Measurements from ENCODE around the gene CLSTN2.

Gene CLSTN2

GRCh38 chr3:140061211-140061610 lies 126.2 kb downstream of the CLSTN2 start:
- no peaks in the 10 kb centered on the region for H3K36me3 ChIP-seq (ENCODE audit: control insufficient read depth in 1 of 2, insufficient read depth in 2 of 2, low read length in 2 of 2)
- no peak overlapping the region for H2BK12ac ChIP-seq (ENCODE audit: low read length)
- H3K9ac ChIP-seq (ENCODE audit: low read length): no peak overlapping the region
- no peak overlapping the region for H2AFZ ChIP-seq (ENCODE audit: insufficient read depth, low read length, poor library complexity)
- no peak overlapping the region for H3K4me3 ChIP-seq (ENCODE audit: low read depth, low read length)
- no peak overlapping the region for H4K8ac ChIP-seq (ENCODE audit: low read depth, low read length)
- H3K9me3 ChIP-seq (ENCODE audit: insufficient read depth, low read depth, low read length): peaks cover 3% of the 10 kb centered on the region
- H3K79me2 ChIP-seq (ENCODE audit: control insufficient read depth, insufficient read depth, low read length, poor library complexity): no peaks in the 10 kb centered on the region
- no peak overlapping the region for H2AK5ac ChIP-seq (ENCODE audit: low read length)
- H3K23ac ChIP-seq (ENCODE audit: low read length): no peak overlapping the region
- H3K4me1 ChIP-seq (ENCODE audit: control insufficient read depth in 1 of 2, insufficient read depth in 2 of 2, low read length in 2 of 2): no peaks in the 10 kb centered on the region
- no peak overlapping the region for H3K18ac ChIP-seq (ENCODE audit: low read length)
- H3K27ac ChIP-seq (ENCODE audit: low read depth, low read length): no peak overlapping the region
- no peak overlapping the region for H3K4ac ChIP-seq (ENCODE audit: low read depth, low read length)
- H2BK120ac ChIP-seq (ENCODE audit: insufficient read depth, low read length, poor library complexity): no peak overlapping the region
- H3K27me3 ChIP-seq (ENCODE audit: insufficient read depth, low read length): no peaks in the 10 kb centered on the region
- DNase-seq: no peak
- no CpG with 5 or more reads among the region's 2 CpGs for WGBS (ENCODE audit: extremely low coverage, insufficient coverage, insufficient read length)
- H4K12ac ChIP-seq (ENCODE audit: low read depth, low read length): no peak overlapping the region
- no peak overlapping the region for H4K91ac ChIP-seq (ENCODE audit: low read depth, low read length)
- no peak overlapping the region for H2BK5ac ChIP-seq (ENCODE audit: low read depth, low read length, poor library complexity)
- H3K14ac ChIP-seq (ENCODE audit: low read length): no peak overlapping the region
- no peak overlapping the region for H3K4me2 ChIP-seq (ENCODE audit: low read length)
- no peaks in the 10 kb centered on the region for H3K79me1 ChIP-seq (ENCODE audit: low read length)

GRCh38 chr3:140062461-140062860 lies 127.5 kb downstream of the CLSTN2 start:
- no peak overlapping the region for H3K4me2 ChIP-seq (ENCODE audit: low read length)
- H3K27ac ChIP-seq (ENCODE audit: low read depth, low read length): no peak overlapping the region
- no peak overlapping the region for H3K4ac ChIP-seq (ENCODE audit: low read depth, low read length)
- no peaks in the 10 kb centered on the region for H3K4me1 ChIP-seq (ENCODE audit: control insufficient read depth in 1 of 2, insufficient read depth in 2 of 2, low read length in 2 of 2)
- no peak overlapping the region for H2AFZ ChIP-seq (ENCODE audit: insufficient read depth, low read length, poor library complexity)
- H3K23ac ChIP-seq (ENCODE audit: low read length): no peak overlapping the region
- H3K4me3 ChIP-seq (ENCODE audit: low read depth, low read length): no peak overlapping the region
- peaks cover 3% of the 10 kb centered on the region for H3K9me3 ChIP-seq (ENCODE audit: insufficient read depth, low read depth, low read length)
- H3K79me1 ChIP-seq (ENCODE audit: low read length): no peaks in the 10 kb centered on the region
- H2BK12ac ChIP-seq (ENCODE audit: low read length): no peak overlapping the region
- H2AK5ac ChIP-seq (ENCODE audit: low read length): no peak overlapping the region
- no peak overlapping the region for H2BK5ac ChIP-seq (ENCODE audit: low read depth, low read length, poor library complexity)
- H3K79me2 ChIP-seq (ENCODE audit: control insufficient read depth, insufficient read depth, low read length, poor library complexity): no peaks in the 10 kb centered on the region
- no peak overlapping the region for H4K12ac ChIP-seq (ENCODE audit: low read depth, low read length)
- H3K9ac ChIP-seq (ENCODE audit: low read length): no peak overlapping the region
- H4K8ac ChIP-seq (ENCODE audit: low read depth, low read length): no peak overlapping the region
- no peak overlapping the region for H3K14ac ChIP-seq (ENCODE audit: low read length)
- no peak overlapping the region for H2BK120ac ChIP-seq (ENCODE audit: insufficient read depth, low read length, poor library complexity)
- H3K18ac ChIP-seq (ENCODE audit: low read length): no peak overlapping the region
- H3K36me3 ChIP-seq (ENCODE audit: control insufficient read depth in 1 of 2, insufficient read depth in 2 of 2, low read length in 2 of 2): no peaks in the 10 kb centered on the region
- no peak overlapping the region for H4K91ac ChIP-seq (ENCODE audit: low read depth, low read length)
- DNase-seq: no peak
- no peaks in the 10 kb centered on the region for H3K27me3 ChIP-seq (ENCODE audit: insufficient read depth, low read length)

GRCh38 chr3:140067487-140067886 lies 132.5 kb downstream of the CLSTN2 start:
- Histone ChIP-seq H3K79me1 (ENCODE audit: low read length) (no peaks in the 10 kb centered on the region), H3K79me2 (ENCODE audit: control insufficient read depth, insufficient read depth, low read length, poor library complexity) (no peaks in the 10 kb centered on the region), H3K9me3 (ENCODE audit: insufficient read depth, low read depth, low read length) (peaks cover 3% of the 10 kb centered on the region), H3K4me1 (ENCODE audit: control insufficient read depth in 1 of 2, insufficient read depth in 2 of 2, low read length in 2 of 2) (no peaks in the 10 kb centered on the region), H2AFZ (ENCODE audit: insufficient read depth, low read length, poor library complexity) (no peak overlapping the region), H3K27me3 (ENCODE audit: insufficient read depth, low read length) (no peaks in the 10 kb centered on the region), H3K36me3 (ENCODE audit: control insufficient read depth in 1 of 2, insufficient read depth in 2 of 2, low read length in 2 of 2) (no peaks in the 10 kb centered on the region), H2BK5ac (ENCODE audit: low read depth, low read length, poor library complexity) (no peak overlapping the region), H4K91ac (ENCODE audit: low read depth, low read length) (no peak overlapping the region), H3K9ac (ENCODE audit: low read length) (no peak overlapping the region), H3K27ac (ENCODE audit: low read depth, low read length) (no peak overlapping the region), H3K14ac (ENCODE audit: low read length) (no peak overlapping the region), H3K4ac (ENCODE audit: low read depth, low read length) (no peak overlapping the region), H3K23ac (ENCODE audit: low read length) (no peak overlapping the region), H3K4me3 (ENCODE audit: low read depth, low read length) (no peak overlapping the region), H4K8ac (ENCODE audit: low read depth, low read length) (no peak overlapping the region), H2BK12ac (ENCODE audit: low read length) (no peak overlapping the region), H3K18ac (ENCODE audit: low read length) (no peak overlapping the region), H4K12ac (ENCODE audit: low read depth, low read length) (no peak overlapping the region), H2BK120ac (ENCODE audit: insufficient read depth, low read length, poor library complexity) (no peak overlapping the region), H2AK5ac (ENCODE audit: low read length) (no peak overlapping the region), H3K4me2 (ENCODE audit: low read length) (no peak overlapping the region)
- no peak for DNase-seq
- WGBS (ENCODE audit: extremely low coverage, insufficient coverage, insufficient read length): no CpG with 5 or more reads among the region's 3 CpGs

- H3K27me3 ChIP-seq (ENCODE audit: insufficient read depth, low read length): no peaks in the 10 kb centered on the region
- no peak overlapping the region for H2AK5ac ChIP-seq (ENCODE audit: low read length)
- H4K91ac ChIP-seq (ENCODE audit: low read depth, low read length): no peak overlapping the region
- no peak overlapping the region for H3K14ac ChIP-seq (ENCODE audit: low read length)
- no peak overlapping the region for H3K27ac ChIP-seq (ENCODE audit: low read depth, low read length)
- no peak overlapping the region for H3K9ac ChIP-seq (ENCODE audit: low read length)
- no peak overlapping the region for H3K4ac ChIP-seq (ENCODE audit: low read depth, low read length)
- no peak overlapping the region for H3K4me2 ChIP-seq (ENCODE audit: low read length)
- DNase-seq: no peak
- H2BK120ac ChIP-seq (ENCODE audit: insufficient read depth, low read length, poor library complexity): no peak overlapping the region
- H3K4me1 ChIP-seq (ENCODE audit: control insufficient read depth in 1 of 2, insufficient read depth in 2 of 2, low read length in 2 of 2): no peaks in the 10 kb centered on the region
- H4K12ac ChIP-seq (ENCODE audit: low read depth, low read length): no peak overlapping the region
- no peak overlapping the region for H2BK5ac ChIP-seq (ENCODE audit: low read depth, low read length, poor library complexity)
- H3K18ac ChIP-seq (ENCODE audit: low read length): no peak overlapping the region
- H2AFZ ChIP-seq (ENCODE audit: insufficient read depth, low read length, poor library complexity): no peak overlapping the region
- no peak overlapping the region for H2BK12ac ChIP-seq (ENCODE audit: low read length)
- no peaks in the 10 kb centered on the region for H3K79me2 ChIP-seq (ENCODE audit: control insufficient read depth, insufficient read depth, low read length, poor library complexity)
- no peak overlapping the region for H4K8ac ChIP-seq (ENCODE audit: low read depth, low read length)
- peaks cover 0 to 3% of the 10 kb centered on the region in 2 experiments for H3K36me3 ChIP-seq (ENCODE audit: control insufficient read depth in 1 of 2, insufficient read depth in 2 of 2, low read length in 2 of 2)
- H3K79me1 ChIP-seq (ENCODE audit: low read length): no peaks in the 10 kb centered on the region
- H3K4me3 ChIP-seq (ENCODE audit: low read depth, low read length): no peak overlapping the region
- no peak overlapping the region for H3K23ac ChIP-seq (ENCODE audit: low read length)
- H3K9me3 ChIP-seq (ENCODE audit: insufficient read depth, low read depth, low read length): peaks cover 6% of the 10 kb centered on the region
Measured at GRCh38 chr3:140068494-140069017, 133.6 kb downstream of the CLSTN2 start.
